Fibroblast of pulmonary artery (primary cell): ENCODE data around the gene LRRC63.
A peak's percentile ranks its signal among the peaks of the same experiment; 100 is the strongest.

Experiments used
- DNase-seq: peaks from one replicate; pipeline ENCODE4 v3.0.0-alpha.2; 2010; ENCODE audit warnings: low read depth
- H3K4me3 ChIP-seq: replicated peaks from 2 replicates; pipeline ENCODE4 v1.5.1; 2011; ENCODE audit warnings: low read depth, mild to moderate bottlenecking, control low read depth, low read length, moderate library complexity
- CTCF ChIP-seq: IDR thresholded peaks from 2 replicates; pipeline ENCODE4 v1.5.1; 2011; ENCODE audit warnings: mild to moderate bottlenecking, control low read depth, low read length, inconsistent platforms; ENCODE audit errors: missing control alignments

The LRRC63 gene

GRCh38 chr13:46315491-46316075, 103.9 kb downstream of the LRRC63 start:
- no peak for DNase-seq
- no peak overlapping the region for H3K4me3 ChIP-seq
- no peak for TF ChIP-seq CTCF

- peak; percentile 59 for DNase-seq
- peak; percentile 23 for TF ChIP-seq CTCF
- no peak overlapping the region for H3K4me3 ChIP-seq
Observed at GRCh38 chr13:46317120-46317519, 105.4 kb downstream of the LRRC63 start.

GRCh38 chr13:46318986-46319385, 107.3 kb downstream of the LRRC63 start:
- no peak for DNase-seq
- H3K4me3 ChIP-seq: no peak overlapping the region
- no peak for TF ChIP-seq CTCF

DNA sequence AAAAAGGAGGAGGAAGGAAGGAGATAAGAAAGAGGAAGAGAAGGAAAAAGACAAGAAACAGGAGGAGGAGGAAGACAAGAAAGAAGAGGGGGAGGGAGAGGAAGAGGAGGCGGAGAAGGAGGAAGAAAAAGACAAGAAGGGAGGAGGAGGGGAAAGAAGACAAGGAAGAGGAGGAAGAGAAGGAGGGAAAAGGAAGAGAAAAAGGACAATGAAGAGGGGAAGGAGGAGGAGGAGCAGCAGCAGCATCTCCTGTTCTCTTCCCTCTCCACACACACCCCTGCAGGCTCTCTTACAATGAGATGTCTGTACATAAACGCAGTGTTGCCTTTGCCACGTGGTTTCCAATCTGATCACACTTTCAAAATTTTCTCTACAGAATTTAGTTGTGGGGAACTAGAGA, 108.7 kb downstream of the LRRC63 start:
- DNase-seq: no peak
- TF ChIP-seq CTCF: no peak

GRCh38 chr13:46320821-46321220, 109.1 kb downstream of the LRRC63 start:
- H3K4me3 ChIP-seq: no peak overlapping the region
- no peak for DNase-seq
- no peak for TF ChIP-seq CTCF

More for the DNA sequence above, 108.7 kb downstream of the LRRC63 start:
- H3K4me3 ChIP-seq: no peak overlapping the region

DNA sequence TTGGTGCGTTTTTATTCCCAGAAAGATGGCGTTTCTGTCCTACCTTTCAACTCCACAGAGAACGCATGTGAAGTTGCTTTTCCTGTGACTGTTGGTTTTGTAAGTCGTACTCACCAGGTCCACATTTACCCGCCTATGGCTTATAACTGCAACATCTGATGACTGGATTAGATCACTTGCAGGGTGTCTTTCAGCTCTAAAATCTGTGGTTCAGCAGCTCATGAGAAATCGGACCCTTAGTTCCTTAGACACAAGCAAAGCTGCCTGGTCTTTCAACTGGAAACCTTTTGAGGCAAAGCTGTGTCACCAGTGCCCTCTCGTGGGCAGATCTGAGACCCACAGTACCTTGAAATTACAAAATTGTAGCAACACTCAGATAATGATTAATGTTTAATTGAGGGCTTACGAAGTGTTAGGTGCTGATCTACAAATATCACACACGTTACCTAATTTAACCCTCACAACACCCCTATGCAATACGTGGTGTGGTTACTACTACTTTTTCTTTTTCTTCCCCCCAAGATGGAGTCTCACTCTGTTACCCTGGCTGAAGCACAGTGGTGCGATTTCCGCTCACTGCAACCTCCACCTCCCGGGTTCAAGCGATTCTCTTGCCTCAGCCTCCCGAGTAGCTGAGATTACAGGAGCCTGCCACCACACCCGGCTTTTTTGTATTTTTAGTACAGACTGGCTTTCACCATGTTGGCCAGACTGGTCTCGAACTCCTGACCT, 109.9 kb downstream of the LRRC63 start:
- no peak overlapping the region for H3K4me3 ChIP-seq
- TF ChIP-seq CTCF: peak; percentile 94
- peak; percentile 79 for DNase-seq

DNA sequence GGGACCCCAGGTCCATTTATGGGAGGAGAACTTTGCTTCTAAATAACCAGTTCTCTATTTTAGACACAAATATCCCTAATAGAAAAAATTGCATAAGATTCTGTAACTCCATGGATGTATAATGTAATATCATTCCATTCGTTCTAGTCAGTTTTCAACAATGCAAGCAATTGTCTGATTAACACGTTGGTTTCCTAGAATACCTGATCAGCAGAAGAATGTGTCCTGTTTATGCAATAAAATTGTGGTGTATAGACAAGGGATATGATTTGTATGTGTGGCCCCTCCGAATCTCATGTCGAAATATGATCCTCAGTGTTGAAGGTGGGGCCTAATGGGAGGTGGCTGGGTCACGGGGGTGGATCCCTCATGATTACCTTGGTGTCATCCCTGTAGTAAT, 113.2 kb downstream of the LRRC63 start:
- no peak overlapping the region for H3K4me3 ChIP-seq
- DNase-seq: peak; percentile 50
- no peak for TF ChIP-seq CTCF
